SIG-M5 treated with dmso at 0.1 percent for 504 hours (cell line): ENCODE results near the gene ZNF438.
"Not testable (repeated sequence)": the region's sequence is repeated elsewhere in the genome, so short reads cannot be mapped to it uniquely, and the experiment has no call there.

Experiments
- DNase-seq: peaks from one replicate; lab custom pipeline; 2025; ENCODE audit not compliant: unreplicated experiment; lab: John Stamatoyannopoulos, UW

Gene ZNF438

GRCh38 chr10:30816159-30816819 lies 215.4 kb downstream of the ZNF438 start:
- no peak for DNase-seq

GRCh38 chr10:30813872-30814481 lies 217.7 kb downstream of the ZNF438 start:
- no peak for DNase-seq

DNA sequence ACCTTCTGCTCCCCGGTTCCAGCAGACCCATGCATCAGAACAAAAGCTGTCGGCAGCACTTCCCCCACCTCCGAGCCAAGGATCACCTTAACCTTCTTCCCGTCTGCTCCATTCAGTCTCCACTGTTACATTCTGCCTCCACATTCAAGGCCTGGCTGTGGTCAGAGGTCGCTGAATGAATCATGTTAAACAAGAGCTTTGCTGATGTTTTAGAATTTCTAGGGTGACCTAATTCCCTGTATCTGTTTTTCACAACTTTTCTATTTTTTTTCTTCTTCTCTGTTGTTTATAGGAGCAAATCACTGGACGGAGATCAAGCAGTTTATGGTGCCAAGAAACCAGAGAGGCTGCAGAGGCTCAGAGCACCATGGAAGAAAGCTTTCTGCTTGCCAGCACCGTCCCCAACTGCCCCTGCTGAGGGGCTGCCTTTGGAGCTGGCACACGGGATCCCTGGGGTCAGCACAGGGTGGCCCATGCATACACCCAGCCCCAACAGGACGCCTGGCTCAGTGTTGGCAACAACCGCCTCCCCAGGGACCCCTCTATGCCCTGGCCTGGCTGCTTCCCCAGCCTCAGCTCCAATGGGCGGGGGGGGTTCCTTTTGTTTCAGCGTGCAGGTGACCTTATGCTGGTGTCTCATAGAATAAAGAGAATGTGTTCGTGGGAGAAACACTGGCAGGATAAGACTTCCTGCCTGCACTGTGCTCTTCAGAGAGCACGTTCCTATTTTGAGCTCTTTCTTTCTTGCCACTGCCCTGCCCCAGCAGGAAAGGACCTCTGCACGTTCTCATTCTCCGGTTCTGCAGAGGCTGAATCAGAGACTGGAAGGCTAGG lies 219.4 kb downstream of the ZNF438 start:
- no peak for DNase-seq

DNA sequence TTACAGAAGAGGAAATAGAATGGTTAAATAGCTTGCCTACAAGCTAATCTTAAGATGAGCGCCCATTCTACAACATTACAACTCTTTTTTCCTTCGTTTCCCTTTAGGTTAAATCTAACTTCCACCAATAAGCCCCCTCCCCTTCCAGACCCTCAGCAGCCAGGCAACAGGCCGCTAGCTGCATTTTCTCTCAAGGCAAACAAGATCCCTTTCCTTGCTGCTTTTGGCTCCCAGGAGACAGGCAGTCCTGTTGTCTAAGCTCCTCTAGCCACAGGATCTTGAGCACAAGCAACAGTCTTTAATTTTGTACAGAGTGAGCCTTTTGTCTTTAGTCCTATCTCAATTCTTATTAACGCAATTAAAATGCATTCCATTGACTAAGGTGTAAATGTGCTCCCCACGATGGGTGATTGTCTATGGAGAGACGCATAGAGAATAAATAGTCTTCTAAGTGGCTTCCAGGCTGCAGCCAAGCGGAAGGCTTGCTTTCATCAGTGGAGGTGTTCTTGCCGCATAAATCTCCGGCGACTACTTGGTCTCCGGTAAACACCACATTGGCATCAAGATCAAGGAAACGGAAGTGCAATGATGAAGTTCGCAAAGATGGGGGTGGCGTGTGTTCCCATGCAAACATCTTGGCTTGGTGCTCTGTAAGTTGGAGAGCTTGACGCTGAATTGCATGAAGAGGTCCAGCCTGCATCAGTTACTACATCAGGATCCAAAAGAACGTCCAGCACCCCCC lies 220.2 kb downstream of the ZNF438 start:
- no peak for DNase-seq

GRCh38 chr10:30810416-30810815 lies 221.2 kb downstream of the ZNF438 start:
- no peak for DNase-seq

DNA sequence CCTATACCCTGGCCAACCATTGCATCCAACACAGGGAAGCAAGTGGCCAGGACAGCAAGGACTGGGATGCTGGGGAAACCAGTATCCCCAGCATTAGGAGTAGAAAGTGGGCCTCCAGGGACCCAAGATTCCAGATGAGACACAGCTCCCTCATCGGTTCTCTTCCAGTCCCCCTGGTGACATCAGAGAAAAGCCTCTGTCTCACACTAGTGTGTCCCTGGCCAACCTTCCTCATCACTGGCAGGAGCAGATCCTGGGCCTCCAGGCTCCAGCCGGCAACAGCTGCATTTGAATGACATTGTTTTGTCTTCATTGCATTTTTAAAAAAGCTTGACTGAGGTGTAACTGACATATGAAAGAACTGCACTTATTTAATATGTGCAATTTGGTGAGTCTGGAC lies 224.8 kb downstream of the ZNF438 start:
- no peak for DNase-seq

- no peak for DNase-seq
Observed at GRCh38 chr10:30805061-30805460, 226.6 kb downstream of the ZNF438 start.

DNA sequence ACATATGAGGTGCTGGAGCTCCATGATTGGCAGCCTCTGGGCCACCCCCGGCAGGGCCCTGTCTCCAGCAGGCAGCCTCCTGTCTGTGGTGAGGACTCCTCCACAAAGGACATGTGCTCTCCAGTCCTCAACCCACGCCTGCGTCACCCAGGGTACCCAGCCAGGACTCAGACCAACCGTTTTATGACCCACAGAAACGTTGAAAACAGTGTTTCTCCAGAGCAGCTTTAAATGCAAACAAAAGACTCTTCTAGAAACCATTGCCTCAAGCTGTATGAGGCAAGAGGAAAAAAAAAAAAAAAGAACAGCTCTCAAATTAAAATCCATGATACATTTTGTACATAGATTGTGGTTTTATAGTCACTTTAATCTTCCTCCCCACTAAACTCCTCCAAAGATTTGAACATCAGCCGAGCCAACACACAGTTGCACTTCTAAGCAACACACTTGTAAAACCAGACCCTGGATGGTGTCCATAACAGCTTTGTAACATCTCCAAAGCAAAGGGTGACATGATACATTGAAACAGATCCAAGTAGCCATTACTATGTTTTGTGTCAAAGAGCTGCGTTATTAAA lies 227.1 kb downstream of the ZNF438 start:
- DNase-seq: no peak

GRCh38 chr10:30803892-30804322 lies 227.8 kb downstream of the ZNF438 start:
- no peak for DNase-seq

GRCh38 chr10:30803058-30803457 lies 228.6 kb downstream of the ZNF438 start:
- DNase-seq: no peak

DNA sequence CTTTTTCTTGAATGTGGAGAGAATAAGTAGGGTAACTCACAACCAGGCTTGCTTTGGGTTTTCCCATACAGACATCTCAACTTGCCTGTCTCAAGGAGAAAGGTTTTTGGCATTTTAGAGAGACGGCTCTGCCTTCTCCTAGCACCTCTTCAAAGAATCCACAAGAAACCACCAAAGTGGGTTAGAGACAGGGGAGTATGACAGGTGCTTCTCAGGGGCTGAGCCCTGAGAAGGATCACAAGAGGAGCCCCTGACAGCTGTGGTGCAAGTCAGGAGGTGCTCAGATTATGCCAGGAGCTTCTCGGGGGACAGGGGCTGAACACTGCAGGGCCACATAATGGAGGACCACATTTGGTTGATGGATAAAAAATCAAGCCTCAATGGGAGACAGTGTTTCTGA lies 231.3 kb downstream of the ZNF438 start:
- DNase-seq: no peak

DNA sequence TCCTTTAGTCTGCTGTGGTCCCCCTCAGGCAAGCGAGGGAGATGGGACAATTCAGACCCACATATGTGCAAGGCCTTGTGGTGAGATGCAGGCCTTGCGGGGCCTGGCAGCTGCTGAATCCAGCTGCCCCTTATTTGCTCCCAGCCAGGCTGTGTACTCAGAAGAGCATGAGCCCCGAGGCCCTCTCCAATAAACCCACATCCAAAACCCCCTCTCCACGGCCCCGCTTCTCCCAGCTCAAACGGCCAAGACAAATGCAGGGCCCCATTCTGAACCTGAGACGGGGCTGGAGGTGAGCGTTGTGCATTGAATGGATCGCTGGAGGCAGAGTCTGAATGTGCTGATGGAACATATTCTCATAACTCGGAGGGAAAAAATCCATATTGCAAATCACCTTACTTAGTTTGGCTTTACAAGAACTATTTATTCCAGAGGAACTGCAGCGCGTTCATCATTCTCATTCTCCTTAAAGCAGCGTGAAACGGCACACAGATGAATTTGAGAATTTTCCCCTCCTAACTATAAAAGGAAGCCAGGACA lies 232.9 kb downstream of the ZNF438 start:
- no peak for DNase-seq

GRCh38 chr10:30795024-30795423 lies 236.6 kb downstream of the ZNF438 start:
- DNase-seq: not testable (repeated sequence)
